Large intestine (tissue), 3 donors: Measurements from ENCODE around the gene STK17B. TPM values are rescaled to one million over a fixed set of nuclear protein-coding genes. Genes with fewer than 3 reads are reported as not detected.

Experiments
- DNase-seq, 2 donors: peaks; one replicate each; pipeline versions ENCODE4 v3.0.0 to v3.0.0-alpha.2; 2013
- H3K27ac ChIP-seq: one replicate; pipeline ENCODE4 v1.5.1; 2013; ENCODE audit warnings: low read length
- H3K27me3 ChIP-seq: 2 replicates; pipeline ENCODE4 v1.6.1; 2013; ENCODE audit warnings: low read length; ENCODE audit not compliant: control insufficient read depth, insufficient read depth
- H3K36me3 ChIP-seq: 2 replicates; pipeline ENCODE4 v1.6.1; 2013; ENCODE audit warnings: low read length; ENCODE audit not compliant: control insufficient read depth, insufficient read depth
- H3K4me1 ChIP-seq: one replicate; pipeline ENCODE4 v1.6.1; 2013; ENCODE audit warnings: low read length; ENCODE audit not compliant: control insufficient read depth, insufficient read depth
- H3K4me3 ChIP-seq: one replicate; pipeline ENCODE4 v1.5.1; 2013; ENCODE audit warnings: low read length
- H3K9me3 ChIP-seq: one replicate; pipeline ENCODE4 v1.6.1; 2013; ENCODE audit warnings: mild to moderate bottlenecking, low read depth, low read length, moderate library complexity; ENCODE audit not compliant: control insufficient read depth
- WGBS: methylation state at CpG from one replicate; pipeline ENCODE4 v1.1.5; 2013; ENCODE audit warnings: low lambda C conversion rate; ENCODE audit not compliant: insufficient coverage; 5-methylcytosine and 5-hydroxymethylcytosine counted together
- polyA plus RNA-seq: library from polyadenylated mRNA; unstranded; fragments of 120-200 nt; gene quantifications from one replicate; pipeline ENCODE4 v1.2.1, GENCODE V29; 2013

Gene STK17B
- polyA plus RNA-seq, 1 donor = 14.3 TPM

GRCh38 chr2:196140213-196140612, 31.2 kb downstream of the STK17B start:
- no peak for DNase-seq
- H3K4me1 ChIP-seq = no peaks in the 10 kb centered on the region
- H3K9me3 ChIP-seq = no peaks in the 10 kb centered on the region
- no peak overlapping the region for H3K4me3 ChIP-seq
- no peak overlapping the region for H3K27ac ChIP-seq
- H3K36me3 ChIP-seq = peaks cover 38% of the 10 kb centered on the region
- H3K27me3 ChIP-seq = no peaks in the 10 kb centered on the region

GRCh38 chr2:196137271-196137670, 34.1 kb downstream of the STK17B start:
- no peaks in the 10 kb centered on the region for H3K4me1 ChIP-seq
- no peak overlapping the region for H3K27ac ChIP-seq
- no peaks in the 10 kb centered on the region for H3K27me3 ChIP-seq
- no peak for DNase-seq
- peaks cover 12% of the 10 kb centered on the region for H3K9me3 ChIP-seq
- no CpG with 5 or more reads among the region's 2 CpGs for WGBS
- H3K4me3 ChIP-seq = no peak overlapping the region
- peaks cover 38% of the 10 kb centered on the region for H3K36me3 ChIP-seq

- H3K27me3 ChIP-seq = no peaks in the 10 kb centered on the region
- no peak overlapping the region for H3K27ac ChIP-seq
- H3K4me3 ChIP-seq = no peak overlapping the region
- no peak for DNase-seq
- H3K9me3 ChIP-seq = peaks cover 21% of the 10 kb centered on the region
- peaks cover 35% of the 10 kb centered on the region for H3K36me3 ChIP-seq
- H3K4me1 ChIP-seq = no peaks in the 10 kb centered on the region
- 100% methylated on average over 2 of the region's 7 CpGs for WGBS
These were observed 35.2 kb downstream of the STK17B start for GRCh38 chr2:196136151-196136550.

DNA sequence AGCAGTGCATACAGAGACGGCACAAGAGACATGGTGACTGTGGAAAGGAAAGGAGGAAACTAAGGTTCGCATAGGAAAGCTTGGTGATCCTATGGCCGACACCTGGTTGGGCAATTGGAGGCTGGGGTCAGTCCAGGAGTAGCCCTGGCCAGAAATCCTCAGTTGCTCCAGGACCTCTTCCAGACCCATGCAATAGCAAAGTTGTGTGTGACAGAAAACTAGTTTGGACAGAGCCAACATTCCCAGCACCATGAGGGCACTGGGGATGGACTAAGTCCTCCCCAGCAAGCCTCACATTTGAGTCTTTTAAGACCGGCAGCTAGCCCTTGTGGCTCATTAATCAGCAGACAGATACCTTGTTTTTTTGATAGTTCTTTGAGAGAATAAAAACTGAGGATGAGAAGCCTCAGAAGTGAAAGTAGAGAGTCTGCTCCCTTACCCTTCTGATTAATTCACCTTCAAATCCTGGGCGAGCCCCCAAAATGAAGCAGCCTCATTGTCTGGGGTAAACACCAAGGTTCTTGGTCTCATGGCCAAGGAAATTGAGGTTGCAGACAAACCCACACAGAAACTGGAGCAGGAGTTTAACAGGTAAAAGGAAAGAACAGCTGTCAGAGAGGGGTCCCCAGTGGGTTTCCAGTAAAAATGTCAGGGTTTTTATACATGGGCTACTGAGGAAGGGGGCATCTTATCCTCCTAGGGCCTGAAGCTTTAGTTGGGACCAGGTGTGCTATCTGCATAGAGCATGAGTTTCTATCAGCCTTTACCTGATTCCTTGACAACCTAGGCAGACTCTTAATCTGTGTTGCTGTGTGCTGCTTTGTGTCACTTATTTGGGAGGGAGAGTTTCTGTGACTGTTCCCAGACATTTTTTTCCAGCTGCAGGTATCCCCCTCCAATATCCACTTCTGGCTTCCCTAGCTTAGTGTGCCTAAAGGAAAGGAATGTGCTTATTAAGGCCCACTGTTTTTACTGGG, 39.1 kb downstream of the STK17B start:
- H3K36me3 ChIP-seq = peaks cover 14% of the 10 kb centered on the region
- H3K4me3 ChIP-seq = no peak overlapping the region
- no peaks in the 10 kb centered on the region for H3K27me3 ChIP-seq
- peaks cover 38% of the 10 kb centered on the region for H3K9me3 ChIP-seq
- no peaks in the 10 kb centered on the region for H3K4me1 ChIP-seq
- H3K27ac ChIP-seq = no peak overlapping the region
- WGBS = no CpG with 5 or more reads among the region's 5 CpGs
- peak in 1 of 2 donors; percentile 11 for DNase-seq

GRCh38 chr2:196131384-196131937, 39.9 kb downstream of the STK17B start:
- Histone ChIP-seq H3K4me3 (no peak overlapping the region), H3K27me3 (no peaks in the 10 kb centered on the region), H3K36me3 (peaks cover 10% of the 10 kb centered on the region), H3K9me3 (peaks cover 44% of the 10 kb centered on the region), H3K27ac (no peak overlapping the region), H3K4me1 (no peaks in the 10 kb centered on the region)
- DNase-seq = no peak
- 100% methylated on average over 2 of the region's 7 CpGs for WGBS

GRCh38 chr2:196130039-196130825, 41.1 kb downstream of the STK17B start:
- Histone ChIP-seq H3K9me3 (peaks cover 44% of the 10 kb centered on the region), H3K4me3 (no peak overlapping the region), H3K27me3 (no peaks in the 10 kb centered on the region), H3K36me3 (peaks cover 4% of the 10 kb centered on the region), H3K27ac (no peak overlapping the region), H3K4me1 (no peaks in the 10 kb centered on the region)
- no CpG with 5 or more reads among the region's 7 CpGs for WGBS
- peak in 1 of 2 donors; percentile 22 for DNase-seq

GRCh38 chr2:196128749-196129148, 42.6 kb downstream of the STK17B start:
- Histone ChIP-seq H3K27me3 (no peaks in the 10 kb centered on the region), H3K4me1 (no peaks in the 10 kb centered on the region), H3K9me3 (peaks cover 40% of the 10 kb centered on the region), H3K36me3 (no peaks in the 10 kb centered on the region), H3K4me3 (no peak overlapping the region), H3K27ac (no peak overlapping the region)
- no CpG with 5 or more reads among the region's 1 CpG for WGBS
- DNase-seq = no peak

- Histone ChIP-seq H3K27me3 (no peaks in the 10 kb centered on the region), H3K4me1 (peaks cover 7% of the 10 kb centered on the region), H3K9me3 (peaks cover 20% of the 10 kb centered on the region), H3K36me3 (no peaks in the 10 kb centered on the region), H3K4me3 (no peak overlapping the region), H3K27ac (no peak overlapping the region)
- whole genome bisulfite sequencing = no CpG with 5 or more reads among the region's 2 CpGs
- DNase-seq = no peak
These were observed 45.8 kb downstream of the STK17B start for GRCh38 chr2:196125596-196125995.

GRCh38 chr2:196123679-196124373, 47.6 kb downstream of the STK17B start:
- Histone ChIP-seq H3K27me3 (no peaks in the 10 kb centered on the region), H3K36me3 (no peaks in the 10 kb centered on the region), H3K9me3 (peaks cover 11% of the 10 kb centered on the region), H3K4me3 (no peak overlapping the region), H3K27ac (peak overlapping the region; percentile 59), H3K4me1 (peaks cover 7% of the 10 kb centered on the region)
- 67% methylated on average over 1 of the region's 6 CpGs for WGBS
- DNase-seq = peak; percentile 53 to 63

DNA sequence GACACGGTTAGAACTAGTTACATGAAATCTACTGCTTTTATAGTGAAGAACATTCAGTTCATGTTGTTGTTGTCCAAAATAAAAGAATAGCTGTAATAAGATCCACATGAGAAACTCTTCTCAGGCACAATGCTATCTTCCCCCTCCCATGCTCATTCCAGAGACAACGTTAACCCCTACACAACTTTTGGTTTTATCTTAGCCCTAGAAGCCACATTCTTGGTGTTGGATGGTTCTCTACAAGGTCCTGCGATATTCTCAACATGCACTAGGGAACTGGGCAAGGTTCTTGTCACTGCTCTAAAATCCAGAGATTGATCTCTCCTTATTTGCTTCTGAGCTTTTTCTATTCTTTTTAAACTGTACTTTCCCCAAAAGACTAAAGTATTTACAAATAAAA, 51.5 kb downstream of the STK17B start:
- H3K4me1 ChIP-seq = peaks cover 7% of the 10 kb centered on the region
- no peaks in the 10 kb centered on the region for H3K27me3 ChIP-seq
- DNase-seq = no peak
- WGBS = 100% methylated on average over 1 of the region's 3 CpGs
- no peak overlapping the region for H3K27ac ChIP-seq
- H3K4me3 ChIP-seq = no peak overlapping the region
- no peaks in the 10 kb centered on the region for H3K36me3 ChIP-seq
- no peaks in the 10 kb centered on the region for H3K9me3 ChIP-seq
